MV-4-11 (cell line): ENCODE measurements around the gene RTKN.
"Not testable (repeated sequence)": the region's sequence is repeated elsewhere in the genome, so short reads cannot be mapped to it uniquely, and the experiment has no call there.

Source experiments
- DNase-seq: peaks from one replicate; lab custom pipeline; 2025; lab: John Stamatoyannopoulos, UW

Gene RTKN, protein sequence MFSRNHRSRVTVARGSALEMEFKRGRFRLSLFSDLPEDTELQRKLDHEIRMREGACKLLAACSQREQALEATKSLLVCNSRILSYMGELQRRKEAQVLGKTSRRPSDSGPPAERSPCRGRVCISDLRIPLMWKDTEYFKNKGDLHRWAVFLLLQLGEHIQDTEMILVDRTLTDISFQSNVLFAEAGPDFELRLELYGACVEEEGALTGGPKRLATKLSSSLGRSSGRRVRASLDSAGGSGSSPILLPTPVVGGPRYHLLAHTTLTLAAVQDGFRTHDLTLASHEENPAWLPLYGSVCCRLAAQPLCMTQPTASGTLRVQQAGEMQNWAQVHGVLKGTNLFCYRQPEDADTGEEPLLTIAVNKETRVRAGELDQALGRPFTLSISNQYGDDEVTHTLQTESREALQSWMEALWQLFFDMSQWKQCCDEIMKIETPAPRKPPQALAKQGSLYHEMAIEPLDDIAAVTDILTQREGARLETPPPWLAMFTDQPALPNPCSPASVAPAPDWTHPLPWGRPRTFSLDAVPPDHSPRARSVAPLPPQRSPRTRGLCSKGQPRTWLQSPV

DNA sequence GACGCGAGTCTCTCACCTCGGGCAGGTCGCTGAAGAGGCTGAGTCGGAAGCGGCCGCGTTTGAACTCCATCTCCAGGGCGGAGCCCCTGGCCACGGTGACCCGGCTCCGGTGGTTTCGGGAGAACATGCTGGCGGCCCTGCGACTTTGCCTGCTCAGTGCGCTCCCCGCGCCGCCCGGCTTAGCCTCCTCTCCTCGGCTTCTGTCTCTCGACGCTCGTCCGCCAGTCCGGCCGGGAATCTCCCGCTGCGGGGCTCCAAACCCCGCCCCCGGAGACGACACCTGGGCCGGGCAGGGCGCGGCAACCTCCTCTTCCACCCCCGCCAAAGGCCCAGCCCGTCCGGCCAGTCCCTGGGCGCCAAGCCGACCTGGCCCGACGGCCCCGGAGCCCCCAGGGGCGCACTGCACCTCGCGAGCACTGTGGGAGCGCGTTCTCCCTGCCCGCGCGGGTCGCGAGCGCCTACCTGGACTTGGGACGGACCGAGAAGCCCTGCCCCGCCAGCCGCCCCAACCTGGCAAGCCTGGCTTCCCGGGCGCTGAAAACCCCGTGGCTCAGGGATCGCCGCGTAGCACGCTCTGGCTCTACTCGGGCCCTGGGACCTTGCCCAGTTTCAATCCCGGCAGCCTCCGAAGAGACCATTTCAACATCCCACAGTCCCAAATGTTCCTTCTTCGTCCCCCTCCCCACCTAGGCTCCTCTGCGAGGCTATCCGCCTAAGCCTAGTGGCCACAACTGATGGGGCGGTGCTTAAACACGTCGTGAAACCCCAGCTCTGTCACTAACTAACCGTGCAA, at the start of gene RTKN:
TSS of gene RTKN (minus strand) at position 248 of the 793 bp plus-strand sequence. CDS start at position 127, 121 bp downstream.
- DNase-seq, result no peak

DNA sequence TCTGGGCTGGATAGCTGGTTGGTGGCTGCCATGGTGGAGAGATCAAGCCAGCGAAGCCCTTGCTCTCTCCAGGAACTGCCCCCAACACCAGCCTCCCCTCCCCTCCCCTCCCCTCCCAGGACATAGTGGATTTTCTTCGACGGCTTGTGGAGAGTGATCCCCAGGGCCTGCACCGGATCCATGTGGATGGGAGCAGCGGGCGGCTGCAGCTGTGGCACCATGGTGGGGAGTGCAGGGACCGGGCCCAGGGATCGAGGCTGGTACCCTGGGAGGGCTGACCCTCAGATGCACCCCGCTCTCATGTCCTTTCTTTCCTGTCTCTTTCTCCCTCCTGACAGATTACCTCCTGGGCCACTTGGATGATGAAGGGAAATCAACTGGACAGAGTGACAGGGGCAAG, 48.2 kb upstream of the RTKN start:
- DNase-seq, result no peak

DNA sequence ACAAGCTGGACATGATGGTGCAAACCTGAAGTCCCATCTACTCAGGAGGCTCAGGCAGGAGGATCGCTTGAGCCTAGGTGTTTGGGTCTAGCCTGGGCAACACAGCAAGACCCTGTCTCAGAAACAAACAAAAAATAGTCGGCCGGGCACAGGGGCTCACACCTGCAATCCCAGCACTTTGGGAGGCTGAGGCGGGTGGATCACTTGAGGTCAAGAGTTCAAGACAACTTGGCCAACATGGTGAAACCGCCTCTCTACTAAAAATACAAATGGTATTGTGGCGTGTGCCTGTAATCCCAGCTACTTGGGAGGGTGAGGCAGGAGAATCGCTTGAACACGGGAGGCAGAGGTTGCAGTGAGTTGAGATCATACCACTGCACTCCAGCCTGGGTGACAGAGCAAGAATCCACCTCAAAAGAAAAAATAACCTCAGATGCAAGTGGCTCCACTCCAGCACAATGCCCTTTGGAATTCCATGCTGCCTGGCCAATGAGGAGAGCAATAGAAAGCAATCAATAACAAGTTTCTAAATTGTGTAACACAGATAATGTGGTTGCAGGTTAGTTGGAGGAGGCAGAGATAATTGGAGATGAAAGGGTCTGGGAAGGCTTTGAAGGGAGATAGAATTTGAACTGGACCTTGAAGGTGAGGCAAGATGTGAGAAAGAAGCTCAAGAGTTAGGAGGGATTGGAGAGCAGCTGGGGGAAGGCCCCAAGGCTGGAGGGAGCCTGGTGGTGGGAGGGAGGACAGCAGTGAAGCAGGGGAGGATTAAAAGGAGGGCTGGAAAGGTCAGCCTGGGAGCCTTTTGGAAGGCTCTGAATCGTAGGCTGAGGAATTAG, 47.1 kb upstream of the RTKN start:
- no peak for DNase-seq

DNA sequence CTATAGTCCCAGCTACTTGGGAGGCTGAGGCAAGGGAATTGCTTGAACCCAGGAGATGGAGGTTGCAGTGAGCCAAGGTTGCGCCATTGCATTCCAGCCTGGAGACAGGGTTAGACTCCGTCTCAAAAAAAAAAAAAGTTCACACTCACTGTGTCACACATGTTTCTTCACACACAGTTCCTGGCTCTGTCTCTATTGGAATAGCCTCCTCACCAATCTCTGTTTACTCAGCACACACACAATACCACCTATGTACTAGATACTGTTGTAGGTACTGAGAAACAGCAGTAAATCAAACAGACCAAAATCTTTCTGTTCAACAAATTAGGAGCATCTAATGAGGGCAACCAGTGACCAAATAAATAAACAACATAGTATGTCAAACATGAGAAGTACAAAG, 44.4 kb upstream of the RTKN start:
- no peak for DNase-seq

DNA sequence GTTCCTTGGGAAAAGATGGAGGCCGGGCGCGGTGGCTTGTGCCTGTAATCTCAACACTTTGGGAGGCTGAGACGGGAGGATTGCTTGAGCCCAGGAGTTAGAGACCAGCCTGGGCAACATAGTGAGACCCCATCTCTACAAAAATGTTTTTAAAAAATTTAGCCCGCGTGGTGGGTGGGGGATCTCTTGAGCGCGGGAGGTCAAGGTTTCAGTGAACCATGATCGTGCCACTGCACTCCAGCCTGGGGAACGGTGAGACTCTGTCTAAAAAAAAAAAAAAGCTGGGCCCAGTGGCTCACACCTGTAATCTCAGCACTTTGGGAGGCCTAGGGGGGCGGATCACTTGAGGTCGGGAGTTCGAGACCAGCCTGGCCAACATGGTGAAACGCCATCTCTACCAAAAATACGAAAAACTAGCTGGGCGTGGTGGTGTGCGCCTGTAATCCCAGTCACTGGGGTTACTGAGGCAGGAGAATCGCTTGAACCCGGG, 42.0 kb upstream of the RTKN start:
- DNase-seq, result not testable (repeated sequence)

DNA sequence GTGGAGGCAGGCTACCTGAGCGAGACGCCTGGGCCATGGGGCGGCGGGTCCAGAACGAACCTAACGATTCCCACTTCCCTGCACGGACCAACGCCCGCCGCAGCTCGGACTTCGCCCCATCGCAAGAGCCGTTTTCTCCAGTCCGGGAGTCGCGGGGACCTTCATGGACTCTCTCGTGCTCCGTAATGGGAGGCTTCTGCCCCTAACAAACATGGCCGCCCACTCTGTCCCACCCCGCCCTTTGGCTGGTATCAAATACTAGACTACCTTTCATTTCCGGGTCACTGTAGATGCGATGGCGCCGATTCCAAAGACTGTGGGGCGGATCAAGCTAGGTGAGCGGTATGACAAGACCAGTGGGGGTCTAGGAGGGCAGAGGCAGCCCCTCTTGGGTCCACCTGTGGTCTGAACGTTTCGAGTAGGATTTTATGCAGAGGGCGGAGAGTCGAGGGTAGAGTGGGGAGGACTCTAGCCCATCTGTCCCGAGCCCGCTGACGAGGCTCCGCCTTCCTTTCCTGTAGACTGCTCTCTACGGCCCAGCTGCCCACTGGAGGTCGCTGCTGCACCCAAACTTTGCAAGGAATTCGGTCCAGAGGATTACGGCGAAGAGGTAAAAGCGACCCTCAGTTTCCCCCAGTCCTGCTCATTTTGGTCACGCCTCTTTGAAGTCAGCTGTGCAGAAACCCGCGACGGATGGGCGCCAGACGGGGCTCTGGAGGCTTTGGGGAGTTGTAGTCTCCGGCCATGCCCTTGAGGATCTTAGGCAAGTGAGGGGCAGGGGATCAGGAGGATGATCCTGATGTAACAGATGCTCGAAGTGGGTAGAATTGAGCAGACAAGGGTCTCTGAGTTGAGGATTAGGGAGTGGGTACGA, 41.3 kb upstream of the RTKN start, which contains the start of the genes CCDC142 and TTC31:
TSS of gene CCDC142 (minus strand) at position 198 of the 874 bp plus-strand sequence. CDS start at position 37, 161 bp downstream.
TSS of gene TTC31 (plus strand) at position 281 of the 874 bp plus-strand sequence. CDS start at position 296, 15 bp downstream.
- DNase-seq, result peak; percentile 93

DNA sequence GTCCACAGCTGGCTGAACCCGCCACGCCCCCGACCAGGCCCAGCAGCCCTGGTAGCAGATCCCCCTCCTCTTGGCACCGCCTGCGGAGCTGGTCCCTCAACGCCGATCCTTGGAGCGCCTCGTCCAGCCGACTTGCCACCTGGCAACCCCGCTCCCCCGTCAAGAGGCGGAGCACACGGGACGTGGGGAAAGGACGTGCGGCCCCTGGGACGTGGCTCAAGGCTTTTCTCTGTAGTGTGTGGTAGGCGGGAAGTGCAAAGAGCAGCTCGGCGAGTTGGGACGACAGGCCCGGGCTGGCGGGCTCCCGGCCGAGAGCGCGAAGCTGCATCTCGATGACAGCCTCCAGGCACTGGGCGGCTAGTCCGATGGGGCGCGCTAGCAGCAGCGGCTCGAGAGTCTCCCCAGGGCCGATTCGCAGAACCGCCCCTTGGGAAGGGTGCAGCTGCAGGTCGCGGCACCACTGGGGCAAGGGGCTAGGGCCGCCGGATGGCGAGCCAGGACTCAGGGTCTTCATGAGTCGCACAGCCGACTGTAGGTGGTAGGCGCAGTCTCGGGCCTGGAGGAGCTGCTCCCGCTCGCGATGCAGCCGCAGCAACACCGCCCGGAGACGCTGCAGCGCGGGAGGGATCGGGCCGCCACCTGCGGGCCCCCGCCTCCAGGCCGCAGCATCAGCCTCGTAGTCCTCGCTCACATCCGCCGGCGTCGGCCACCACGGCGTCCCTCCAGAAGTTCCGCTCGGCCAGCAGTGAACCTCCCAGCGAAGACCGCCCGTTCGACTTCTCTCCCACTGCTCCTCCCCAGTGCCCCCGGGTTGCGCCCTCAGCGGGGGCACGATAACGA, 40.4 kb upstream of the RTKN start:
- DNase-seq, result peak; percentile 47

DNA sequence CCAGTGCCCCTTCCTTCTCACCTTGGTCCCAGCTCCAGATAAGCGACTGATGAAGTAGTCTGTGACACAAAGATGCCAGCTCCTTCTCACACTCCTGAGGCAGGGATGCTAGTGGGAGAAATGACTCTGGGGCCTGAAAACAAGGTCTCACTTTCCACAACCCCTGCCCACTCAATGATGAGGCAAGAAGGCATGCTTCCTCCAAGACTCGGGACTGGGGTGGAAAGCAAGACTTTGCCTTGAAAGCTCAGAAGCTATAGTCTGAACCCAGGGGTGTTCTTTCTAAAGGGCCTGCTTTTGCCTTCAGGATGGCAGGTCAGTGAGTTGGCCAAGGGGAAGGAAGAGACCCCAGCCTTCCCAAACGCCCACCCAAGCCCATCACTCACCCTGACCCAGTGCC, 39.7 kb upstream of the RTKN start:
- no peak for DNase-seq

DNA sequence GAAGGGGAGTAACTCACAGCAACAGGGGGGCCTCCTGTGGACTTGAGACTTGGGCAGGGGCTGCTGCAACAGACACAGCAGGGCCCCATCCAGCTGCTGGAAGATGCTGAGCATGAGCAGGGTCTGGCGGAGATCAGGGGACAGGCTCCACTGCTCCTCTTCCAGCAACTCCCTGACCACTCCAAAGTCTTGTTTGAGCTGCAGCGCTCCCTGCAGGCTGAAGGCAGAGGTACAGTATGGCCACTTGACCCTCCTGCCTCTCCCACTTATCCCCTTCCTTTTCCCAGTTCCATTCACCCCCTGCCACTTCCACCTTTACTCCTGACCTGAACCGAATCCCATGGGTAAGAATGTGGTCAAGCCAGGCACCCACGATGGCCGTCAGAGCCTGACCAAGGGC, 33.2 kb upstream of the RTKN start:
- DNase-seq, result no peak

DNA sequence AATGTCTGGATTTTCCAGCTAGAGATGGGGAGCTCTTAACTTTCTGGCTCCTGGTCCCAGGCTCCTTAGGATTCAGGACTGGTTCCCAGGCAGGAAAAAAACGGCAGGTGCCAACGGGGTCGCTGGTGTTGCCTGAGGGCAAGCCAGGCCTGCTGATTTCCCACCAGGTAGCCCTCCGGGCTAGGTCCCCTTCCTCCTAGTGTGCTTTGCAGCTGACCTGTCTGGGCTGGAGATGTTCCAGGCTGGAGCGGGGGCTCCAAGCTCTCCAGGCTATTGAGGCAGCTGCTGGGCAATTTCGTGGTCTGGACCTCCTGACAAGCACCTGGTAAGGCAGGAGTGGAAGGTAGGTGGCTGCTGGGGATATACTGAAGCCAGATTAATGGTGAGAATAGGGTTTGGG, 32.7 kb upstream of the RTKN start:
- no peak for DNase-seq

DNA sequence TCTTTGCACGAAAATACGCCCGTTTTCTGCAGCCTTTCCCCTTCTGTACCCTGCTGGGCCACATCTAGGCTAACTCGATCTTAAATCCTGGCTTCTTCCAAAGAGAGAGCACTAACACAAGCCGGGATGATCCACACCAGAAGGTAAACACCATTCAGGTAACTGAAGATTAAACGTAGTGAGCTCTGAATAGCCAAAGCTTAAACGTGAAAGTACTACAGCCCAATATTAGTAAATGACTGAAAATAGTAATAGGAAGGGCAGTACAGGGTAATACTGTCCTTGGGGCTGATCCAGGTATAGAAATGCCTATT, 31.2 kb upstream of the RTKN start:
- no peak for DNase-seq

DNA sequence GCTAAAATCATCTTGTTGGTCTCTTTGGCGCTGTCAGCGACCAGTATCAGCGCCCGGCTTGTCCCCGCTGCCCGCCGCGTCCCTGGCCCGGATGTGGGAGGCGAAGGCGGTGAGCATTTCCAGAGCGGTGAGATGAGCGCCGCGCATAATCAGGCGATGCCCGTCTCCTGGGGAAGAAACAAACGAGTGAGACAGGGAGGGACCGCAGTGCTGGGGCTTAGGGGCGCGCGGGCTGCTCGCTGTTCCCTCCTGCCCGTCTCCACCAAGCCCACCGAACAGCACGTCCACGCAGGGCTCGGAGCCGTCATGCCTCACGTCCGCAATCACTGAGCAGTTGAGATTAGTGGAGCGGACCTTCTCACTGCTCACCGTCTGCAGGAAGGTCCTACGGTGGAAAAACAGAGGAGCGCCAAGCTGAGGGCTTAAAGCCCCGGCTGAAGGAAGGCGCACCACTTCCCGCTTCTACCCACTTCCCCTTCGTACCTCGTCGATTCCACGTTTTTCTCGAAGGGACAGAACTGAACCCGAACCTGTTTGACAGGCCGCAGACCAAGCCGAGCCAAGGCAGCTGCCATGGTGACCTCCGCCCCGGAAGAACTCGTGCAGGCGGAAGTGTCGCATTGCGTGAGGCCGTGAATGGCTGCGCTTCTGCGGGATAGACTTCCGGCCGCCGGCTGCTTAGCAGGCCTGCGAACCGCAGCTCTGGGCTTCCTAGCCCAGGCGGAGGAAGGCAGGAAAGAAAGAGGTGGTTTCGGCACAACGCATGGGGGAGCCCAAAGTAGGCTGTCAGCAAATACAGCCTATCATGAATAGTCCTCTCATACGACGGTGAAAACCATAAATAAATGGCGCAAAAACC, 30.6 kb upstream of the RTKN start, which contains the start of gene MRPL53:
TSS of gene MRPL53 (minus strand) at position 595 of the 859 bp plus-strand sequence. CDS start at position 575, 20 bp downstream.
- DNase-seq, result peak; percentile 96

DNA sequence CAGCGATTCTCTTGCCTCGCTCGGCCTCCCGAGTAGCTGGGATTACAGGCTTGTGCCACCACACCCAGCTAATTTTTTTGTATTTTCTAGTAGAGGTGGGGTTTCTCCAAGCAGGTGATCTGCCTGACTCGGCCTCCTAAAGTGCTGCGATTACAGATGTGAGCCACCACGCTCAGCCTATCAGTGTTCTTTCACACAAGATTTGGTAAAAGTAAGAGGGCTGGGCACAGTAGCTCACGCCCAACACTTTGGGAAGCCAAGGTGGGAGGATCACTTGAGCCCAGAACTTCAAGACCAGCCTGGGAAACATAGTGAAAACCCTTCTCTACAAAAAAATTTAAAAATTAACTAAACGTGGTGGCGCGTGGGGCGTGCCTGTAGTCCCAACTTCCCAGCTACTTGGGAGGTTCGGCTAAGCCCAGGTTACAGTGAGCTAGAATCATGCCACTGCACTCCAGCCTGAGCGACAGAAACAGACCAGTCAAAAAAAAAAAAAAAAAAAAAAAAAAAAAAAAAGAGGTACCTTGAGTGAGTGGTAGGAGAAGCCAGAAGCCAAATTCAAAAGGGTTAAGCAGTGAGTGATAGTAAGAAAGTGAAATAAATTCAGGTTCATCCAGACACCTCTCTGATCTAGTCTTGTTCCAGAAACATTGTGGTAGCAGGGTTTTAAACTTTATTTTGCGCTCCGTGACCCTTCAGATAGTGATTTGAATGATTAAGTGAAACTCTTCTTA, 29.8 kb upstream of the RTKN start:
- no peak for DNase-seq

DNA sequence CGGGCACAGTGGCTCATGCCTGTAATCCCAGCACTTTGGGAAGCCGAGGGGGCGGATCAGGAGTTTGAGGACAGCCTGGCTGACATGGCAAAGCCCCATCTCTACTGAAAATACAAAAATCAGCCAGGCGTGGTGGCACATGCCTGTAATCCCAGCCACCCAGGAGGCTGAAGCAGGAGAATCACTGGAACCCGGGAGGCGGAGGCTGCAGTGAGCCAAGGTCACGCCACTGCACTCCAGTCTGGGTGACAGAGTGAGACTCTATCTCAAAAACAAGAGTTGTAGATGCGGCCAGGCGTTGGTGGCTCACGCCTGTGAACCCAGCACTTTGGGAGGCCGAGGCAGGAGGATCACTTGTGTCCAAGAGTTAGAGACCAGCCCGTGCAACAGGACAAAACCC, 29.0 kb upstream of the RTKN start:
- DNase-seq, result not testable (repeated sequence)

DNA sequence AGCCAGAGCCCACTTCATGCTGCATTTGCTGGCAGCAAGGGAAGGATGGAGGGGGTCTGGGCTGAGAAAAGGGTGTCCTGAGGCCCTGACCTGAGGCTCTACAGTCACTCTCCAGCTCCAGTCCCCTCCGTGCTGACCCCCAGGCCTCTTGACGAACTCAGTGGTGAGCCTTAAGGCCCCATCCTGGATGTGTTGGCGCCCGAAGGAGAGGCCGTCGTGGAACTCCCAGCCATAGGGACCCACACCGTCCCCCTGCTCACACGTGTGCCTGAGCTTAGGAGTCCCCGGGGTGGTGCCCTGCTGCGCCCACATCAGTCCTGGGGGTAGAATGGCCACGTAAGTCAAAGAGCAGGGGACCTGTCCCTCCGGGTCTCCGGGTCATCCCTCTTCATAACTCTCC, 22.7 kb upstream of the RTKN start:
- DNase-seq, result no peak

DNA sequence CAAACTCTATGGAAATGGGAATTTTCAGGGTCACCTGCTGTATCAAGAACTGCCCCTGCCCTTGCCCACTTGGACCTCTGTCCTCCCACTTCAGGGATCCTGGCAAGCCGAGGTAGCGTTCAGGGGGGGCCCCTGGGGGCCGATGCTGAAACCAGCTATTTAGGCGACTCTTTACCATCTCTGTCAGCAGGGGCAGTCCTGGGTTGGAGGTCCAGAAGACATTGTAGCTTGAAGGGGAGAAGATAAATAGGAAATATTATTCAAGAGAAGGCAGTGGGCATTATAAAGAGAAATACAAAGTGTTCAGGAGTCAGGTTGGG, 21.0 kb upstream of the RTKN start:
- no peak for DNase-seq

DNA sequence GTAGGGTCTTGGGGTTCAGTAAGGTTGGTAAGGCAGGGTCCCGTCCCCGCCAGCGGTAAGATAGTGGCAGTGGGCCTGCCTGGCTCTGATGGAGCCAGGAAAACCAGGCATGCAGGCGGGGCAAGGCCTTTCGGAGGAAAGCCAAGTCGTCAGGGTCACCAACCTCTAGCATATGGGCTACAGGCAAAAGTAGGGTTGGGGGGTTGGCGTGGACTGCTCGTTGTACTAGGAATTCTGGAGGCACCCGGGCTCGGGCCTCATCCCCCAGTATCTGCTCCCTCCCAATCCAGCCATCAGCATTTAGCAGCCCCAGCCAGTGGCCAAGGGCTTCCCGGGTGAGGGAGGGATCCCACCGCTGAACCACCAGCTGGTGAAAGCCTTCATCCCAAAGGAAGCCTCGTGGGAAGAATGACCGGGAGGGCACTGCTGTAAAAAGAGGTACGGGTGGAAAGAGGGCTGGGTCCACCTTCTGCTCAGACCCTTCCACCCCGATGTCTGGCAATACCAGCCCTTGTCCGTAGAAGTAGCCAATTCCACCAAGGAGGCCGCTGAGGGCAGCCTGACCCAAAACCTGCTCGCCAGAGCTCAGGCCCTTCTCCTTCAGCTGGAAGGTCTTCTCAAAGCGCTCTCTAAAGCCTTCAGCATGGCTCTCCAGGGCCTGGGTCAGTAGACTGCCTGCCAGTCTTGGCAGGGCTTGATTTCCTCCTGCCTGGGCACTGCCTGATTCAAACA, 20.5 kb upstream of the RTKN start:
- DNase-seq, result no peak
